D341Med (cell line): ENCODE data around the gene ROR2.

ENCODE experiments used
- DNase-seq: peaks from one replicate; pipeline ENCODE4 v3.0.0; 2012; ENCODE audit warnings: low spot score

Gene ROR2

DNA sequence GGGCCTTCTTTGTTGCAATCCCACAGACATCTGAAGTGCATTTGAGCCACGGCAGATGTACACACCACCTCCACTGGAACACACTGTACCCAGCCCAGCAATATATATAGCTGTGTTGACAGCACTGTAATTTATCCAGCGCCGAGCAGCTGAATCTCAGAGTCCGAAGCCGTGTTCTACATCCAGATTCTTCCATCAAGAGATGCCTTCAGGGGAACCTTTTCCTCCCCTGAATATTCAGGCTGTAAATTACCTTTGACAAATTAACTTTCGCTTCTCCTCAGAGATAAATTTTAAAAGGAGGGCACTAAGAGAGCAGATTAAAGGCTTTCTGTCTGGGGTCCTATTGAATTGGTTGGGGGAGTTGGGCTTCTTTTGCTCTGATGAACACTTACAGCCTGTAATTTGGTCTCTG, 76.4 kb downstream of the ROR2 start:
- no peak for DNase-seq

DNA sequence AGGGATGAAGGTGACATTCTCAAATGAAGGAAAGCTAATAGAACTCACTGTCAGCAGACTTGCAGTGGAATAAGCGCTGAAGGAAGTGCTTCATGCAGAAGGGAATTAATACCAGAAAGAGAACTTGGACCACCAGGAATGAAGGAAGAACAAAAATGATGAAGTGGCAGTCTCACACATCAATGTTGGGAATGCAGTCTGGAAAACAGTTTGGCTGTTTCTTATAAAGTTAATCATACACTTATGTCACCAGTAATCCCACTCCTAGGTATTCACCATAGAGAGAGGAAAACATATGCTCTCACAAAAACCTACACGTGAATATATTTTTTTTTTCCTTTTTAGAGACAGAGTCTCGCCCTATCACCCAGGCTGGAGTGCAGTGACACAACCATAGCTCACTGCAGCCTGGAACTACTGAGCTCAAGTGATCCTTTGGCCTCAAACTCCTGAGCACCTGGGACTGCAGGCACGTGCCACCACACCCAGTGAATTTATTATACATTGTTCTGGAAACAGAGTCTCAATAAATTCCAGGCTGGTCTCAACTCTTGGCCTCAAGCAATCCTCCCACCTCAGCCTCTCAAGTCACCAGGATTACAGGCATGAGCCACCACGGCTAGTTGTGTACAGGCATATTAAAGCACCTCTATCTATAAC, 81.2 kb downstream of the ROR2 start:
- DNase-seq: no peak

DNA sequence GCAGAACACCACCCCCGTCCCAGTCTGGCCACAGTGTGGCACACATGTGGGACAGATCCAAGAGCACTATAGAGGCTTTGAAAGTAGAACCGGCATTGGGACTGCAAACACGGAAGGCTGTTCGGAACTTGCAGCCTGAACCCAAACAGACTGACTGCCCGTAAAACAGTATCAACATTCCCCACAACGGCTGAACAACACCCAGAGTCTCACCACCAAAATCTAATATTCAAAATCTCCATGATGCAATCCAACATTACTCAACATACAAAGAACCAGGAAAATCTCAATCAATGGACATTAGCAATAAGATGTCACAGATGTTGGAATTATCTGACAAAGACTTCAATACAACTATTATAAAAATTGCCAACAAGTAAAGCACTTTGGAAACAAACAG, 82.3 kb downstream of the ROR2 start:
- DNase-seq: no peak

DNA sequence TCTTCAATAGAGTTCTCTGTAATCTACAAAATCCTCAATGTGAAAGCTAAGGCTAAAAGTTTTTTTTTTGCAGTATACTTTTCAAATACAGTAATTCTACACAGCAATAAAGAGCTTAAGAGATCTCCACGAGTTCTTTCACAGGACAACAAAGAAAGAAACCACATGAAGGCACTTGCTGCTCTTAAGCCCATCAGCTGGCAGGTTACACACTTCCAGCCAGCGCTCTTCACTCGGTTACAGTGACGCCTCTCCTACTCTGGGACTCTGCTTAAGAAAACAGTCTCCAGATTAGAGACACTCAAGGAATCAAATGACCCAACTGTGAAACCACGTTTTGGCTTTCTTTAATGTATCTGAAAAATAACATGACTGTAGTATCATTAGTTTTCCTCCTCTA, 85.0 kb downstream of the ROR2 start:
- no peak for DNase-seq

DNA sequence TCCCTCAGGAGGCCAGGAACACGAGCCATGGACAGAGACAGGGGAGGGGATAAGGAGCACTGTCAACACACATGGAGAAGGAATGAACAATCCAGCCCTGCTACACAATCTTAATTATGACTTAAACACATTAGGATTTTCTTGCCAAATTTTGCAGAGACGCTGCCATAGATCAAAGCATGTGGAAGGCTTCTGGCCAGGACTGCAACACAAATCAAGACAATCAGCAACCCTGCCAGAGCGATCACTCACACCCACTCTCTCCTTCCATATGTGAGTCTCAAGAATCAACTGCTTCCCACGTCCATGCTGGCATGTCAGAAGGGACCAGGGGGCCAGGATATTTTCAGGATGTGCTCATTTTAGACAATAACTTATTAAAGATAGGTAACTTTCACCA, 85.6 kb downstream of the ROR2 start:
- no peak for DNase-seq

DNA sequence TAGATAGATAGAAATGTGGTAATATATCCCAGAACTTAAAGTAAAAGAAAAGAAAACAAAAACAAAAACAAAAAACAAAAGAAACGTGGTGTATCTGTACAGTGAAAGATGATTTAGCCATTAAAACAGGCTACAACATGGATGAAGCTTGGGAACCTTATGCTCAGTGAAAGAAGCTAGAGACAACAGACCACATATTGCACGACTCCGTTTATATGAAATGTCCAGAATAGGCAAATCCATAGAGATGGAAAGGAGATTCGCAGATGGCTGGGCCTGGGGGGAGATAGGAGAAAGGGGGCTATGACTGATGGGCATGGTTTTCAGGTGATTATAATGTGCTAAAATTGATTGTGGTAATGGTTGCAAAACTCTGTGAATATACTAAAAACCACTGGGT, 86.6 kb downstream of the ROR2 start:
- no peak for DNase-seq

DNA sequence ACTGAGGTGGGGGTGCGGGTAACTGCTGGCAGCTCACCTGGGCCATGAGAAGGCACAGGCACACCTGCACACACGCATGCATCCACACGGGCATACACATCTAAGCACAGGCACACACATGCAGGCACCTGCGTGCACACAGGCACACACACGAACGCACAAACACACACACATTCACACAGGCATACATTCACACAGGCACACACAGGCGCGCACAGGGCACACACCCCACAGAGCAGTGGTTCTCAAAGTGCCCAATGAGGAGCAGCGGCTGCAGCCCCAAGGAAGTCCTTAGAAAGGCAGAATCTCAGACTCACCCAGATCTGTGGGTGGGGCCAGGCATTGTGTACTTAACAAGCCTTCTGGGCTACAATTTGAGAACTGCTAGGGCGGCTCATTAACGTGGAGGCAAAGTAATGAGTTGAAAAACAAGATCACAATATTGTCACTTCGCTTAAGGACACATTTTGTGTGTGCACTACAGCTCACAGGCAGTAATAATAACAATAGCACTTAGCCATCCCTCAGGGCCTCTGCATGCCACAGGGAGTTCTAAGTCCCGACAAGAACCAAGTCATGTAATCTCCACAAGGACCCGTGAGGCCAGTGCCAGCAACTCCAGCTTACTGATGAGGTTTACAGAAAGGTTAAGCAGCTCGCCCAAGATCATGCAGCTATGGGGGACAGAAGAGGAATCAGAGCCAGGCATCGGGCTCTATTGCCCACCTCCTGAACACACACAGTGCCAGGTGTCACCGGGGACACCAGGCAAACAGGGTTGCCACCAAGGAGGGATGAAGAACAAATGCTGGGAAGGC, 91.6 kb downstream of the ROR2 start:
- DNase-seq: no peak

DNA sequence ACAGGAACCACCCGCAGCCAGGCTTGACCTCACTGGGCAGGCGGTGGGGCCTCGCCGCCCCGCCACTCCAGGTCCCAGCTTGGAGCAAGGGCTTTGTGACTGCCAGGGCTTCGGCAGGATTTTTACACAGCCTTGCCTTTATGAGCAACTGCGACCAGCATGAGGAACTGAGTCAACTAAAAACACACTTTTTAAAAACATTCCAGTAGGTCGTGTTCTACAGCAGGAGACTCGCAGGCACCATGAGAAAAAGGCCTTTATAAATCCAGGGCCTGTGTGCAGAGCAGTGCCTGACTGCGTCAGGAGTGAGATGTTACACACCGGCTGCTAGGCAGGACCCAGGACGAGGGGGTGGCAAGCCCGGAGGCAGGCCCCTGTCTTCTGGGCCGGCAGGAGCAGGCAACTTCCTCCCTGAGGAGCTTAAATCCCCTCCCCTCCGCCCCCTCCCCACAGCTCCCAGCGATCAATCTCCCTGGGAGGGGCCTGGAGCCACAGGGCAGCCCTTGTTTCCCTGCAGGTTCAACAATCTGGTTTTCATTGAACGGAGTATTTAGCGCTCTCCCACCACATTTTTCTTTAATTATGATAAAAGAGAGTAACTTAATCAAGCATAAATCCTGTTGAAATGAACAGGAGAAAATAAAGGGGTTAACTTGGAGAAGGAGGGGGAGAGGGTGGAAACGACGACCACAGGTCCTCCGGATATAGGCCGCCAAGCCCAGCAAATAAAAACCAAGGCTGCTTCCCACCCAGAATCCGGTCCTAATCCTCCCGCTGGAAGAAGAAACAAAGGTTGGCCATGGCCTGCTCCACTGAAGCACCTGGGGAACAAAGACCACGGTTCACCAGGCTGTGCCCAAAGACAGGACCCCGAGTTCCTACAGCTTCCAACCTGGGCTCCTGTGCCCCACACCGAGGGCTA, 92.5 kb downstream of the ROR2 start:
- no peak for DNase-seq

DNA sequence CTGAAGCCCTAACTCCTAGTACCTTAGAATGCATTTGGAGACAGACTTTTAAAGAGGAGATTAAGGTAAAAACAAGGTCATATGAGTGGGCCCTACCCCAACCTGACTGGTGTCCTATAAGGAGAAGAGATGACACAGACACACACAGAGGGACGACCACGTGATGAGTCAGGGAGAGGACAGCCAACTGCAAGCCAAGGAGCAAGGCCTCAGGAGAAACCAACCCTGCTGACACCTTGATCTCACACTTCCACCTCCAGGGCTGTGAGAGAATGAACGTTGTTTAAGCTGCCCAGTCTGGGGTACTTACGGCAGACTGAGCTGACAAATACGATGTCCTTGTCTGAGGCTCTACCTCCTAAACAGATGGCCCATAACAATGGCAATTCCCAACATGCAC, 93.6 kb downstream of the ROR2 start:
- no peak for DNase-seq

DNA sequence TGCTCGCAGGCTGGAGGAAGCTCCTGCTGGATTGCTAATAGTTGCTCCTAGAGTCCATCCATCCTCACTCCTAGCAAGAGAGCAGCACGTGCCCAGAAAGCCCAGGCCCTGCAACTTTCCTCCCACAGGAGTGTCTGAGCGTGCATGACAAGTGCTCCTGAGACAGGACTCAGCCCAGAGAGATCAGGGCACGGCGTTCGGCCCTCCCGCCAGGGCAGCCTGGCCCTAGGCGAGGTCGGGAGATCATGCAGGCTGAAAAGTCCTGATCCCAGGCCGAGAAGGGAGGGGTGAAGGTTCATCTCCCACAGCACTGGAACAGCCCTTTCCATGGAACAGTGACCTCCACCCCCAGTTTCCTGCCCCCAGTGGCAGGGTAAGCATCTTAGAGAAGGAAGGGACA, 94.8 kb downstream of the ROR2 start:
- DNase-seq: no peak

DNA sequence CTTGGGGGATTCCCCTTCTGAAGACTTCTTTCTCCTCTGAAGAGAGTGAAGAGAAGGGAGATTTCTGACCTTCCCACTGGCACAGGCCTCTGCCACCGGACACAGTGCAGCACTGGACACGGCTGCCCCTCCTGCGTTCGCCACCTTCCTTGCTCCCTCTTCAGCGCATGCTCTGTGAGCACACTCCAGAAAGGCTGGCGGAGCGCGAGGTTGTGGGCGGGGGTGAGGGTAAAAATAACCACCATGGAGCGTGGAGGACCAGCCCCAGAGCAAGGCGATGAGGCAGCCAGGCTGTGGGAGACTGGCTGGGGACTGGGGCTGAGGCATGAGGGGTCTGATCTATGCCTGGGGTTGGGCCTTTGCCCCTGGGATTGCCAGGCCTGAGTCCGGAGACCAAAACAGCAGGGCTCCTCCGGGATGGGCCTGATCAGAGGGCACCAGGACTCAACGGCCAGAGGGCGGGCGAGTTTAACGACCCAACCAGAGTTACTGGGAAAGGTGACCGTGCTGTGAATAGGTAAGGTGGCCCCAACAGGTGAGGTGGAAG, 97.2 kb downstream of the ROR2 start:
- DNase-seq: no peak

DNA sequence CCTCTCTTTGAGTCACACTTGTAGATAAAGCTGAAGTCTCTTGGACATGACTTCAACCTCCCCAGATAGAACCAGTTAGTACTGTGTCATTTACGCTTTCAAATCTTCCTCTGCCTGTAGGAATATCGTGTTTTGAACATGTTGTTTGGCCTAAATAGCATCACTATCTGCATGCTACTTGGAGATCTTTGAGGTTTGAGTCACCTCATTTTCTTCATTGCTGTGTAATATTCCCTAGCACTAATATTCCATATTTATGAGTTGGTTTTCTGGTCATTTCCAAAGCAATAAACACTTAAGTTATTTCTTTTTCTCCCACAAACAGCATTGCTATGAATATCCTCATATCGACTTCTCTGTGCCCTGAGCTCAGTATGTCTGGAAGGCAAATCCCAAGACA, 100.3 kb downstream of the ROR2 start:
- DNase-seq: no peak

DNA sequence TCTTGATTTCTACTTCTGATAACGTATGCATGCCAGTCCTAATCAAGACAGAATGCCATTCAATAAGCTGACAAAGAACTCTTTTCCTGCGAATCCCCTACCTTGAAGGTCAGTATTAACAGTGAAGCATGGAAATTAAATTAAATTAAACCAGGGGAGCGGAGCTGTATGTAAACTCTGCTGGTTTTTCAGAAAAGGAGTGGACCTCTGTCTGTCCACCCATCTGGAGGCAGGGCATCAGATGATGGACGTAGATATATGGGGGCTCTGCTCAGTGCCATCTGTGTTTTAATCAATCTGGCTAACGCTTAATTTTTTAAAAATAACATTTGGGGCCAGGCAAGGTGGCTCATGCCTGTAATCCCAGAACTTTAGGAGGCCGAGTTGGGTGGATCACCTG, 101.9 kb downstream of the ROR2 start:
- no peak for DNase-seq

DNA sequence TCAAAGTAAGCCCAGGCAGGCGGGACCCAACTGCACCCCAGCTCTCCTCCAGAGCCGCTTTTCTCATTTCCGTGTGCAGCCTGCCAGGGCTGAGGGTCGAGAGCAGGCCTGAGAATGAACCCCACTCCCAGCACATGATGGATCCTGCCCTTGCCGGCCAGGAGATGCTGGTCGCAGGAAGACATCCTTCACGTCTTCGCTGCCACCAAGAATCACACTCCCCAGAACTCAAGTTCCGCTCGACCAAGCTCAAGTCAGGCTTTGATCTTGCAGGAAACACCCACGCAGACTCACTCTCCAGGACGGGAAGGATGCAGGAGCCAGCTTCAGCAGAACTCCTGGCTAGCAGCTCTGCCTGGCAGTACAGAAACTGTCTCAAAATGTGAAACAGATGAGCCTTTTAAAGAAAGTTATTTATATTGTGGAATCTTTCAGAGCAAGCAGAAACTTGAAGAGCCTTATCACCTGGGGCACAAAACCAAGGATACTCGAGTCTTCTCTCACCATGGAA, 102.4 kb downstream of the ROR2 start:
- no peak for DNase-seq

DNA sequence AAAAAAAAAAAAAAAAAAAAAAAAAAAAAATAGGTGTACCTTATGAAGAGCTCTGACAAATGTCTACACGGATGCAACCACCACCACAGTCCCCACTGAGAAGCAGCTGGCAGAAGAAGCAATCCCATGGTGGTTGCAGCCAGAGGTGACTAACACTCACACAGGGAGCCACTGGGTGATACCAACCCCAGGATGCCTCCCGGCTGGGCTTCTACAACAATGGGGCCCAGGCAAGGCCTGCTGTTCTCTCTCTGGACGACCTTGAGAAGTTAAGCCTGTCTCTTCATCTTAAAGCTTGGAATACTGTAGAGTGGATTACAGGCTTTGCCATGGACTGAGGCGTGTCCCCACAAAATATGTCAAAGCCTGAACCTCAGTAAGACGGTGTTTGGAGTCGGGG, 104.1 kb downstream of the ROR2 start:
- no peak for DNase-seq

DNA sequence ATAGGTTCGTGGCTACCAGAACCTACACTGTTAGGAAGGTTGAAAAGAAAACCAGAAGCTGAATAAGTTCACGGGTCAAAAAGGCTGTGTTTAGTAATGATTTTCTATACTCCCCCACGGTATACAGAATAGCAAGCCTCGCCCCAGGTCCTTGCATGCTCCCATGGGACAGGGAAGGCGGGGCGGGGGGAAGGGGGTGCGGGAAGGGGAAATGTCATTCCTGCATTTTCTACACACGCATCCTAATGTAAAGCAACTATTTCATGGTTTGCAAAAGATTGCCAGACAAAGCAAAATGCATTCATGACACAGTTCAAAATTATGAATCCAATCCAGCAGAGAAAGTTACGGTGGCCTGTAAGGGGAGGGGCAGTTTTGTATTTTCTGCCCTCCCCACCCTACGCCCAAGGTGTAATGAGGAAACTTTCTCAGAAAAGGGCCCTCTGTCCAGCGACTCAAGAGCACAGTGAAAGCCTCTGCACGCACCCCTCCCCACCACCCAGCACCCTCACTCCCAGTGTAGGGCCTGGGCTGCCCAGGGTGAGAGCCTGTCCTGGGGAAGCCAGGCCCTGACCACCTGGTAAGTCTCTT, 105.2 kb downstream of the ROR2 start:
- no peak for DNase-seq

DNA sequence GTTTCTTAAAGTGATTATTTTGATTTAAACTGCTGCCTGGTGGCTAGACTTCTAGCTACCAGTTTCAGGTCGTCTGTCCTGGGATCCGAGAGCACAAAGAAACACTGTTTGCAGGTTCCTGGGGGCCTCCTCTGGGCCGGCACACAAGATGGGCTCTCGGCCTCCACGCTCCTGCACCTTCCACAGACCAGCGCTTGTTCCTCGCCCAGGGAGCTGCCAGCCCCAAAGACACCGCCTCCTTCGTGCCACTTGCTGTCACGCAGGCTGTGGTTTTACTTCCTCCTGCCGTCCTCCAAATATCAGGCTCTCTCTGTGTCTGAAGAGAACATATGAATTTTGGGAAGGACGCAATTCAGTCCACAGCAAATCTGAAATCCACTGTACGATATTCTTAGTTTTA, 105.8 kb downstream of the ROR2 start:
- no peak for DNase-seq

DNA sequence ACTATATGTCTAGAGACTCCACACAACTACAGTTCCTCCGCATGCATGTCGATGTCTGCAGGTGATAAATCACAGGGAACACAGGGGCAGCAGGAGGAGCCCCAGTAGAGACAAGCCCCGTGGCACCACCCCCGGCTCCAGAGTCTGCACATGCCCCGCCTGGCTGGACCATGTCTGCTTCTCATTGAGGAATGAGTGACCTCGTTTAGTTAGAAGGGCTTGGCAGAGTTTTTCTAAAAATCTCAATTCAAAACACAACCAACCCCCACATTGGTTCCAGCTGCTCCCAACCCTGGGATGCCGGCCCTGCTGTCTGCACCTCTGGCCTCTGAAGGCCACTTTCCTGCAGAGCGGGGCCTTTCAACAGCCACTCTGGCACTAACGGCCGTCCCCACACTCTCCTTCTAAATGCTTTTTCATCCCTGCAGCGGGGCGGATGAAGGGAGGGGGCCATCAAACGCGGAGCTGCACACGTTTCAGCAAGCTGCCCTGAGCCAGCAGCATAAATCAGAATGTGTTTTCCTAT, 106.3 kb downstream of the ROR2 start:
- no peak for DNase-seq

DNA sequence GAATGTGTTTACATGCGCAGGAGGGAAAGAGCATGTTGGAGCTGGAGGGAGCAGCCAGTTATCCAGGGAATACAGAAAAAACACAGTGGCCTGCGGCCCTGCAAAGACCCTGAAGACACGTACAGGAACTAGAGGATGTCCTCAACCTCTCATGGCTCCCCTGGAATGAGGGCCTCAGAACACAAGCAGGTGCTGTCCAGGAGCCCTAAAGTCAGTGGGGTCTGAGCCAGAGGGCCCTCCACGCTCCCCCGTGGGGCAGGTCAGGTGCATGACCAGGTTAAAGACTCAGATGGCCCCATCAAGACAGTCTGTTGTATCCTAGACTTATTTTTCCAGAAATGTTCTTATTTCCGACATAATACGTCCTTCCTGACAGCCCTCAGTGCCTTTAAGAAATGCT, 106.9 kb downstream of the ROR2 start:
- no peak for DNase-seq

DNA sequence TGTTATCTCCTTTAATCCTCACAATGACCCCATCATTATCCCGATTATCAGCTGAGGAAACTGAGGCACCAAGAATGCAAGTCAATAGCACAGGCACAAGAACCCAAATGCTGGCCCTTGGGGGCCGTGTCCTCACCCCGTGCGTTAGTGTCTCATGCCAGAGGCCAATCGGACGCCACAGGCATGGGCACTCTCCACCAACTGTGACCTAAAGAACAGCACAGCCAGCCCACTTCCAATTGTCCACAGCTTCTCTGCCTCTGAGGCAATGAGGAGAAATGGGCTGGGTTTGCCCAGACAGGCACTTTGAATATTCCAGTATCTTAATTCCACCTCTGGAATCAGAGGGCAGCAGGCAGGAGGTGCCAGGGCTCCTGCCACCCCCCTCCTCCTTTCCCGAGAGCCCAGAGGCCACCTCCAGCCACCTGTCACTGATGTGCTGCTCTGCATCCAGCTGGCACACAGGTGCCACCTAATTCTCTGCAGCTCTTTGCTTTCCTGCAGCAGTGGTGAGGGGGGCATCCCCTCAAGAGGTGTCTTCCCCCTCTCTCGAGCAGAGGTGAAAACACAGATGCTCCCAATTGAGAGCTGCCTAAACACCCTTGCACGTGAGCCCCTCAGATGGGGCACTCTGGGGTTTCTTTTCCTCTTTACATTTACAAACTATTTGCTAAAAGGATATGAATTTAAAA, 107.5 kb downstream of the ROR2 start:
- no peak for DNase-seq

DNA sequence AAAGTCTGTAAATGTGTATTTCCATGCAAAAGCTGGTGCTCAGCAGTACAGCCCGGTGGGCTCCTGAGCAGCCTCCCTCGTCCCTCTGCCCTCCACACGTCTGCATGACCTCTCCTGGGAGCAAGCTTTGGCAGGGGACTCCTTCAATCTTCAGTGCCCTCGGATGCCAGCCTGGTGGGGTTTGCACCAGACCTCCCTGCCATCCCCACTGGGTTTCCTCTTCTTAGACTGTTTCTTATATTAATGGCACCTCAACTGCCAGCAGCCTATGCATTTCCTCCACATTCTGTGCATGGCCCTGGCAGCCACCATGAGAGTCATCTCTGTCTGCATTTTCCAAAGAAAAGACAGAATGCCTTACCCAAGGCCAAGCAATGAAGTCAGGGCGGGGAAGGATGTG, 108.4 kb downstream of the ROR2 start:
- DNase-seq: no peak
